Urothelium cell line (cell line): Measurements from ENCODE around the gene TAGLN2.
A peak's percentile ranks its signal among the peaks of the same experiment; 100 is the strongest.

ENCODE experiments used
- DNase-seq: peaks from one replicate; pipeline ENCODE4 v3.0.0; 2011; ENCODE audit warnings: low spot score, mixed read lengths
- FAIRE-seq: peaks from 2 replicates; lab custom pipeline; 2011; peaks lifted over from hg19 to GRCh38; lab: Jason Lieb, UNC

The TAGLN2 gene

DNA sequence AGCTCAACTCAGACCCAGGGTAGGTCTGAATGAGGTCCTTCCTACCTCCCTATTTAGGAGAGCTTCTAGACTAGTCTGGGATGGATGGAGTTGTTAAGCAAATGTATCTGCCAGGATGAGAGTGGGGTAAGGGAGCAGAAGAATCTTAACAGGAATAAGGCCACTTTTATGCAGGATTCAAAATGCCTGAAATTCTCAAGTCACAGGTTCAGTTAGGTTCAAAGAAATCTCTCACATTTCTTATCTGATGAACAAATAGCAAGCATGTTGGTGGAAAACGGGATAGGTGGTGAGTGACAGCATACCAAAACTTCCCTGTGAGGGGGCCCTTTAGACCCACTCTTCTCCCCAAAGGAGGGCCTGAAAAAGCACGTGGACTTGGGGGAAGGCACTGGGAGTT, 25.7 kb upstream of the TAGLN2 start:
- FAIRE-seq = no peak
- DNase-seq = no peak

DNA sequence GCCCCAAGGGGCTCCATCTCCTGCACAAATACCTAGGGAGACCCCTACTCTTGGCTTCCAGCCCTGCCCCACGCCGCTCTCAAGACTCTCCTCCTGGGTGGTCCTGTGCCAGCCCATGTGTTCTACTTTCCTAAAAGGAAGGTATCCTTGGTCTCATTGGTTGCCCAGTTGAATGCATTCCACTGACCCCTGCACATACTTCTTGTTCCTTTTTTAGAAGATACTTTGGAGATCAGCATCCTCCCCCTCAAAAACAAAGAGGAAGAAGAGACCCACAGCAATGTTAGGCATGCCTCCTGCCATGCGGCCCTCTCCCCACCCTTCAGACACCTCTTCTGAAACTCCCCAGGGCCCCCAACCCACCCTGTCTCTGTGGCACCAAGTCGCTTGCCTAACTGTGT, 24.7 kb upstream of the TAGLN2 start:
- FAIRE-seq (no peak), DNase-seq (no peak)

DNA sequence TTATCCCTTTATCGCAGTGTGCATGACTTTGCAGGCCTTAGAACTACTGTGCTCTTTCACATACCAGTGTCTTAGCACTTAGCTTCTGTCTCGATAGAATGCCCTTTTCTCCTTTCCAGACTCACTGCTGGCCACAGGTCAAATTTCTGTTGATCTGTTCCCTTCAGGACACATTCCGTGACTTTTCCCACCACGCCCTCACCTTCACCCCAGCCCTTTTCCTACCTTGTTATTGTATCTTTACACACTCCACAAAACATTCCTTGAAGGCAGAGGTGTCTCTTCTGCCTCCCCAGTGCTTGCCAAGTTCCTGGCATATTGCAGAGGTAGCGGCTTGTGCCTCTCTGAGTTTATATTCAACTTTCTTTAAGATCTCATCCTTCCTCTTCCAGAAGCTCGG, 23.8 kb upstream of the TAGLN2 start:
- DNase-seq (no peak), FAIRE-seq (no peak)

DNA sequence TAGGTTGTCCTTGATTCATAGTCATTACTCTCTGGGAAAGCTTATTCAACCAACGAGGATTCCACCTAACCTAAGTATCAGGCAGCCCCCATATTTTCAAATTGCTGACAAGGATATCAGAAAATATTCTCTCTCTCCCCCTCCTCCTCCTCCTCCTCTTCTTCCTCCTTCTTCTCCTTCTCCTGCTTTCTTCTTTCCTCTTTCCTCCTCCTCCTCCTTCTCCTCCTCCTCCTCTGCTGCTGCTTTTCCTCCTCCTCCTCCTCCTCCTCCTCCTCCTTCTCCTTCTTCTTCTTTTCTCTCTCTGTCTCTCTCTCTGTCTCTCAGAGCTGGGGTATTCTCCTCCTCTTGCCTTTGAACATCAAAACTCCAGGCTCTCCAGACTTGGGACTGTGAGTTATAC, 22.6 kb upstream of the TAGLN2 start:
- FAIRE-seq (no peak), DNase-seq (no peak)

DNA sequence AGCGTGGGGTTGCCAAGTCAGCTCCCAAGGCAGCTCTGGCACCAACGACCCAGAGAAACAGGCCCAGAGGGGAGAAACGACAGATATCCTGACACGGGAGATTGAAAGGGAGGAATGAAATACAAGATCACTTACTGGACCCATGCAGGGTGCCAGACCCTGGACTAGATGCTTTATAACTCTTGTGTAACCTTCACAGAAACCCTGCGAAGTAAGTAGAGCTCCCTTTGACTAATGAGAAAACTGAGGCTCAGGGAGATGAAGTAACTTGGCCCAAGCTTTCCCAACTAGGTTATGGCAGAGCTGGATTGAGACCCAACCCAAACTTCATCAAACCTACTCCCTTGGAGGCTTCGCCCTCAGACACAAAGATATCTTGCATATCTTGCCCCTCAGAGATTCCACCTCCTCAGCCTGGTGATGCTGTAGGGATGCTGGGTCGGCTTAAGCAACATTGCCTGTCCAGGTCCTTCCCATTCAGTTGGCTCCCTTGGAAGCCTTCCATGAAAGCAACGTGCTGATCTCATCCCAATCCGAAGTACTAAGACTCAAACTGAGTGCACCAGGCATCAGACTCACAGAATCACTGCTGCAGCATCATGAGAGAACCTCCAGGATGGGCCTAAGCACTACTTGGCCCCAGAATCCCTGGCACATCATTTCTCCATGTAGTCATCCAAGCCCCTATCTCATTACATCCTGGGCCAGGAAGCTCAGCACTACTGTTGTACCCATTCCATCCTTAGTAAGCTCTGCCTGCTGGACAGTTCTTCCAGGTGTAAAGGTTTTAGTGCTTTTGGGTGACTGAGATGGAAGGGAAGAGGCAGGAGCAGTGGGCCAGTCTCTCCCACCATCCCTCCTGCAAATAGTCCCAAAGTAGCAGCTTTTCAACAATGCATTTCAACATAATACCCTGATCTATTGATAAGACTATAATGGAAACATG, 21.2 kb upstream of the TAGLN2 start:
- DNase-seq (no peak), FAIRE-seq (no peak)

DNA sequence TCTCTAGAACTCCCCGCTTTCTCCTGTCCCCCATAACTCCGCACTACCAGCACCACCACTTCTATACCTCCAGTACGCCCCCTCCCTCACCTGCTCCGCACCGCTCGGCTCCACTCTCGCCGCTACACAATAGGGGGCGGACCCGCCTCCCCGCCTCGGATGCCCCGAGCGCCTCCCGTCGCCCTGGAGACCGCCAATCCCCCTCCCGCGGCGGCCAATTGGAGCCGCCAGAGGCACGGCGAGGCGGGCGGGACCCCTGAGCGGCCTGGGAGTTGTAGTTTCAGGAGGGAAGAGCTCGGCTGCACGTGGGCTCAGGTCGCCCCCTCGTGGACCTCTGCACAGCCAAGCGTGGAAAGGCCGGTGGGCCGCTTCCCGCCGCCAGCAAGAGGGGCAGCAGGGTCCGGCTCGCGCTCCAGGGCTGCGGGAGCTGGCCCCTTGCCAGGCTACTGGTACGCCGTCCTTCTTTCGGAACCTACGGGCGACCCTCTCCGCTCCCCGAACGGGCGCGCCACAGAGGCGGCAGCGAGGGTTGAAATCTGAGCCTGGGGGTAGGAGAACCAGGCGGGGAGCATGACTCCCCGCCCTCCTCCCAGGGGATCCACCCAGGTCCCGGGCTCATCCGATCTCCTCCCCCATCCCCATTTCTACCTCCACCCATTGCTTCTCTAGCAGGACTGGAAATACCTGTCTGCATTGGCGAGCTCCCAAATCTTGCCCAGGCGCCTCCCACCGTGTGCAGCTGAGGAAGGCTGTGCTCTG, 20.4 kb upstream of the TAGLN2 start, which contains the start of gene IGSF9:
TSS of gene IGSF9 (minus strand) at position 131 of the 759 bp plus-strand sequence. CDS start 2,159 bp downstream, outside the sequence.
- DNase-seq = peak; percentile 95
- FAIRE-seq = peak; percentile 83

DNA sequence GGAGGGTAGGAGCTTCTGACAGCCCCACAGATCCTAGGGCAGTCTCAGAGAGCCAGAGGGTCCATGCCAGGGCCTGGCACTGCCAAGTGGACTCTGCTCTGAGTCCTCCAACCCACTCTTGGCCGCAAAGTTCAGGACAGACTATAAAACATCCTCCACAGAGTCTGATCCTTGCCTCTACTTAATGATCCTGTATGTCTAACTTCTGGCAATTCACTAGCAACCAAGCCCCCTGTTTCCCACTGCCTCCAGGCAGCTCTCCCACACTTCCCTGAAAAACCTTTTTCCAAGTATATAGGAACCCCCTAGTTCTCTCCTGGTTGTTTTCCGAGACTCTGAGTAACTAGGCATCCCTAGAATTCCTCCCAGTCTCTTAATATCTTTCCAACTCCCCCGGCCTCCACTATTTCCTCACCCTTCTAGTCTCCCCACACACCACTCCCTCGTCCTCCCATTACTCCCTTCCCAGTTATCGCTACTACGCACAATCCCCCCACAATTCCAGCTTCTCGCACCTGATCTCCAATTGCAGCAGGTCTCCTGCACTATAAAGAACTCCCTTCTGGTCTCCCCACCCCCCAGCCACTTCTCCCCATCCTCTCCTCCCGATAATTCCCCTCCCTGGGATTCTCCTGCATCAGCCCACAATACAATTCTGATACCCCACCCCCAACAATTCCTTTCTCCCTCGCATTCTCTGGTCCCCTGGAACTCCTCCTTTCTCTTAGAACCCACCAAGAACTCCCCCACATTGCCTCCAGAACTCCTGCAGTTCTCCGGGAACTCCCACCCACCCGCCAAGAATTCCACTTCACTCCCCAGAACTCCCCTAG, 19.5 kb upstream of the TAGLN2 start:
- no peak for DNase-seq
- no peak for FAIRE-seq

DNA sequence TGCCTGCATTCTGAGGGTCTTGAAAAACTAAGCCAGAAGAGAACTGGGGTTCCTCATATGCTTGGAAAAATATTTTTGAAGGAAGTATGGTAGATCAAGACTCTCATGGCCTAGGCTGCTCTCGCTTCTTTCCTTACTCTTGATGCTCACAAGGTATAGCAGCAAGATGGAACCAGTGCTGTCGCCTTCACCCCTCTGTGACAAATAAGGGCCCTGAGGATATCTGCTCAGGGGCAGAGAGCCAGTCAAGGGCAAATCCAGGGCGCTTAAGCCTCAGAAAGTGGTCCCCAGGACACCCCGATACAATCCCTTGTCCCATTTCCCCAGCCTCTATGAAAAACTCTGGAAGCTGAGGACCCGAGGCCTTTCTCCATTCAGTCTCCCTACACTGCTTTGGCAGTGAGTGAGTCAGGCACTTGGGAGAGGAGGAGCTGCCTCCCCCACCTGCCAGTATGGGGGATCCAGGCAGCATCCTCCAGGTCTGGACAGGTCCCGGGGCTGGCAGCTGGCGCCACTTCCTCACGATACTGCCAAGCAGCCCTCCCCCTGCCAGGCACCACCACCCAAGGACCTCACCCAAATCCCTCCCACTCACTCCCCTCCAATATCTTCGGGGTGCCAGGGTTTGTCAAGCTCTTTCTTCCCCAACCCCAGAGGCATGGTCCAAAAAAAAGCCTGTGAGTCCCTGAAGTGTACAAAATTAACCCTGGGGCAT, 18.8 kb upstream of the TAGLN2 start:
- FAIRE-seq = no peak

DNA sequence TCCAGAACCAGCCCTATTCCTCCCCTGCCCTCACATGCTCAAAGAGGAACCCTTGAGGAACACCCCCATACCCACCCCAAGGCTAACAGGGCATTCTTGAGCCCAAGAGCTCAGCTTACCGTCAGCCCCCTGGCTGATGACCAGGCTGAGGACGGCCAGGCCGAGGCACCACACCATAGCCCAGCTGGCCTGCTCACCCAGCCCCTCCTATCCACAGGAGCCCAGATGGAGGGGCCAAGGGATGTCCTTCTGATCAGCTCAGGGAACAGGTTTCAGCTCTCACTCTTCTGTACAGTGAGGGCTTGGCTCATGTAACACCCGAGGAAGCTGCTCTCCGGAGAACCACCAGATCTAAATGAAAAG, 18.0 kb upstream of the TAGLN2 start:
- FAIRE-seq = no peak

More for the DNA sequence above, 18.8 kb upstream of the TAGLN2 start:
- no peak for DNase-seq

DNA sequence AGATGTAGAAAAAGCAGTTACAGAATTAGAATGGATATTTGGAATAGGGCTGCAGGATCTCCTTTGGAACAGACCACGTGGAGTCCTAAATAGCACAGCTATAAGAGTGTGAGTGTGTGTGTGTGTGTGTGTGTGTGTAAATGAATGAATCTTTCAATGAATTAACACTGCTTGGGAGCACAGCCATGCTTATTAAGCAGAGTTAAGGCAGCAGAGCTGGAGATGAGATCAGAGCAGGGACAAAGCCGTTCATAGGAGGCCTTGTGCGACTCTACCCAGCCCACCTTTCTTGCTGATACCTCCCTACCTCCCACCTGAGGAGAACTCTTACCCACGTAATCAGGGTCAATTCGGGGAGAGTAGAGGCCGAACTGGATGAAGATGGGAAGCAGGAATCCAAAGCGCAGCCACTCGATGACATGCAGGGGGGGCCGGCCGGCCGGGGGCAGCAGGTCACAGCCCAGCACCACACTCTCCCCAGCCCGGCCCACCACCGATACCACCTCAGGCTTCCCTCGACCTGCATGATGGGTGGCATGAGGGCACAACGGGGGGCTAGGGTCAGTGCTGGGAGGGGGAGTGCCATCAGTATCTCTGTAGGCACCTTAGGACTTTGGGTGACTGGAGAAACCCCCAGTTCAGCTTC, 17.4 kb upstream of the TAGLN2 start:
- FAIRE-seq (no peak), DNase-seq (no peak)

More for the DNA sequence above, 18.0 kb upstream of the TAGLN2 start:
- DNase-seq = no peak

DNA sequence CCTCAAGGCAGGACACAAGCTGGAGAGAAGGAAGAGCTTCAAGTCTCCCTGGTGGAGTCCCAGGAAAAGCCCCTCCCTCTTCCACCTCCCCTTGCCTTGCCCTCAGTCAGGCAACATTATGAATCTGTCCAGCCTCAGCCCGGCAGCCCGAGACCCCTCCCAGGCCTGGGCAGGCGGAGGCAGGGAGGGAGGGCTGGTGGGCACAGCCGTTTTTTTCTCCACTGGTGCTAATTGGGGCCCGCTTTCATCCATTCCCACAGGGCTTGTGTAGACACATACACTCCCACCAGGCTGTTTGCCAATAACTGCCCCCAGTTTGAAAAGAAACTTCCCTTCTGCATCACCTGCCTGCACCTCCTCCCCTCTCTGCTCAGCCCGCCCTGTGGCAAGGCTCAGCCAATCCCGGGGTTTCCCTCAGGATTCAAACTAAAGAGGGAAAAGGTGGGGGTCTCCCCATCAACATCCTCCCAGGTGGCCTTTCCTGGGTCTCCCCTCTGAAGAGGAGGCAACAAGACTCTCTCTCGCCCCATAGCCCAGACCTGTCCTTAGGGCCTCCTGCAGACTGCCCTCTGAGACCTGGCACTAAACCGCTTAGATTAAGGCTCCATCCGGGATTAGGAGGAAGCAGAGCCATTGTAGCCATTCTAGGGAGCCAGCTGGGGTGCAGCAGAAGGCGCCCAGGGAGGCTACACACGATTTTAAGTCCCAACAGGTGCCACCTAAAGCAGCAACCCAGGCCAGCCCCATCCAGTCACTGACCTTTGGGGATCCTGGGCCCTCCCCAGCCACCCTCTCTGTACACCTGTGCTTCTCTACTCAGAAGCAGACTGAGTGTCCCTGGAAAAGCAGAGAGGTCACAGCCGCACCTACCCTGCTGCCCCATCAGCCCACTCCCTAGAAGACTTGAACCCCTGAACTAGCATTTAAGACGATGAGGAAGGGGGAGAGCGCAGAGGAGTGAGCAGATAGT, 16.6 kb upstream of the TAGLN2 start:
- DNase-seq = no peak
- FAIRE-seq = no peak

DNA sequence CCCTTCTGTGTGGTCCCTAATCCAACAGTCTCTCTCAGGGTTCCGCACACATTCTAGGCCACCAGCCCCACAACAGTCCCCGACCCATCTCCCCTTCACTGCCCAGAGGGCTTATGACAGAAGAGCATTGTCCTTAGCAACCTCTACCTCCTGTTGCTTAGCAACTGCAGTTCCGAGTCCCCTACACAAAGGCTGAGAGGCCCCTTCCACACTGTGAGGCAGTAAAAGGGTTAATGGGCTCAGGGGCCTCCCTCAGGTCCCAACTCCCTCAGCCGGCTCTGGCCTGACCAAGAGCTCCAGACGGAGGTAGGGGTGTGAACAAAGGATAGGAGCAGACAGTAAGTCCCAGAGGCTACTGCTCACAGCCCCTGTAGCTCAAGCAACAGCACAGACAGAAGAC, 15.8 kb upstream of the TAGLN2 start:
- FAIRE-seq (no peak), DNase-seq (no peak)

DNA sequence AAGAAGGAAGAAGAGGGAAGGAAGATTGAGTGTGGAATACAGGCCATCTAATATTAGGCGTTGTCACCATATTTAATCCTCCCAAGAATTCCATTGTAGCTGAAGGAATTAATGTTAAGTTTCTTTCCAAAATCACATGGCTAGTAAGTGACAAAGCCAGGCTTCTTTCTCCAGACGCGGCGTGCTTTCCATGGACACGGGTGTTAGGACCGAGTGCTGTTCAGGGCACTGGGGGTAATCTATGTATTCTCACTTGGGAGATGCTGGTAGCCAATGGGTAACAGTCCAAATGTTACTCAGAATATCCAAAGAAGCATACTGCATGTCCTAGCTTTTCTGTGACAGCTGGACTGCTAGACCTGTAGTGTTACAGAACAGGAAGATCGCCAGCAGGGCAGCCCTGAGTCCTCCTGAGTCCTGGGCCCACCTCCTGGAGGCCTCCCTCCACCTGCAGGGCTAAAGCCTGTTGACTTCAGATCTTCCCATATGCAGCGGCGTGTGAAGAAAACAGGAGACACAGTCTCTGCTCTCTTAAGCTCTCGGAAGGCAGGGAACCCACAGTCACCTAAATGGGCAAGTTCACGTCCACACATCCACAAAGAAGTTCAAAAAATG, 14.8 kb upstream of the TAGLN2 start:
- DNase-seq = no peak
- no peak for FAIRE-seq

DNA sequence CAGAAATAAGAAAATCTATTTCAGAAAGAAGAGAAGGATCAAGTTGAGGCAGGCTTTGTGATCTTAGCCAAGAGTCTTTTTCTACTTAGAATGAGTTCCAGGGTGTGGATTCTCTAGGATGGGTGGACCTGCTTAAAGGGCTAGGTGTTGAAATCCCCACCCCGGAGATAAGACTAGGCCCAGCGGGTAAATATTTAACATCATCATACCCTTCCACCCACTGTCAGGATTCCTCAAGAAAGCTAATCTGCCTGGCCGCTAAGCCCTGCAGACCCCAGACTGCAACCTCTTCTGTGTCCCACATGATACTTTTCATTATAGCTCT, 14.3 kb upstream of the TAGLN2 start:
- no peak for DNase-seq
- FAIRE-seq = no peak

DNA sequence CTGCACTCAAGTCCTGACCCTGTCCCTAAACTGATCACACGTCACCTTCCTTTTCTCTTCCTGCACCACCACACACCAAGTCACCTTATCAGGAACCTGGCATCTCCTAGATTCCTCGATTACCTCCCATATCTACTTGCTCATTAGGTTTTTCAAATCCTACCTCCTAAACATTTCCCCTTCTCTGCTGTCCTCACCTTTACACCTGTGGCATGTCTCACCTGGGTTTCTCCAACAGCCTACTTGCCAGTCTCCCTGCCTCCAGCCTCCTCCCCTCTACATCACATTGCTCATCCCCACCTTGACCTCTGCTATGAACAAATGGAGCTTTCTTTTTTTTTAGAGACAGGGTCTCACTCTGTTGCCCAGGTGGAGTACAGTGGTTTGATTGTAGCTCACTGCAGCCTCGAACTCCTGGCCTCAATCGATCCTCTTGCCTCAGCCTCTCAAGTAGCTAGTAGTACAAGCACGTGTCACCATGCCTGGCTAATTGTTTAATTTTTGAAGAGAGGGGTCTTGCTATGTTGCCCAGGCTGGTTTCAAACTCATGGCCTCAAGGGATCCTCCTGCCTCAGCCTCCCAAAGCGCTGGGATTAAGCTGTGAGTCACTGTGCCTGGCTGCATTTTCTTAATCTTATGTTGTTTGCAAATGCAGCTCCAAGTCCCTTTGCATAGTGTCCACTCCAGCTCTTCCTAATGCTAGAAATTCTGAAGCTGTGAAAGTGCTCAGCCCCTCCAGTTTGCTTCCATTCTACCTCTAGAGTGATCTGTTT, 13.8 kb upstream of the TAGLN2 start:
- FAIRE-seq (no peak), DNase-seq (no peak)

DNA sequence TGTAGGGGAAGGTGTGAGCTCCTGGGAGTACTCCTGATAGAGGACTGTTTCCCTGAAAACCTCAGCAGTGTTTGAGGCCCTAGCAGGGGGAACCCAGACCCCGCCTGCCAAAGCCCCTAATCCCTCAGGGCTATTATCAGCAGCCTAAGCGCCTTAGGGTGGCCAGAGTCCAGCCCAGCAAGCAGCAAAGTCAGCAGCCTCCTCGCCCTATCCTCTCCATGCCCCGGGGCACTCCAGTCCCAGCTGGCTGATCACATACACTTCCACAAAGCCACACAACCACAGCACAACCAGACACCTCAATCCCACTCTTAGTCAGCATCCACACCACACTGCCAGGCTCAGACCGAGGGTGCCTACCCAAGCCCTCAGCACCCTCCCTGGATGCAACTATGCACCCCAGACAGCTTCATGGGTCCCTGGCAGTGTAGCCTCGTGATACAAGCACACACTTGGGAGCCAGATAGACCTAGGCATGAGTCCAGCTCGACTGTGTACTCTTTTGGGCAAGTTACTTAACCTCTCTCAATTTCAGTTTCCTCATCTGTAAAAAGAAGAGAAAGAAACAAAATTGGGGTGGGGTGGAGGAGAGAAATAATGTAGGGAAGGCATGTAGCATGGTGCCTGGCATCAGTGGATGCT, 13.0 kb upstream of the TAGLN2 start:
- DNase-seq = no peak
- no peak for FAIRE-seq

DNA sequence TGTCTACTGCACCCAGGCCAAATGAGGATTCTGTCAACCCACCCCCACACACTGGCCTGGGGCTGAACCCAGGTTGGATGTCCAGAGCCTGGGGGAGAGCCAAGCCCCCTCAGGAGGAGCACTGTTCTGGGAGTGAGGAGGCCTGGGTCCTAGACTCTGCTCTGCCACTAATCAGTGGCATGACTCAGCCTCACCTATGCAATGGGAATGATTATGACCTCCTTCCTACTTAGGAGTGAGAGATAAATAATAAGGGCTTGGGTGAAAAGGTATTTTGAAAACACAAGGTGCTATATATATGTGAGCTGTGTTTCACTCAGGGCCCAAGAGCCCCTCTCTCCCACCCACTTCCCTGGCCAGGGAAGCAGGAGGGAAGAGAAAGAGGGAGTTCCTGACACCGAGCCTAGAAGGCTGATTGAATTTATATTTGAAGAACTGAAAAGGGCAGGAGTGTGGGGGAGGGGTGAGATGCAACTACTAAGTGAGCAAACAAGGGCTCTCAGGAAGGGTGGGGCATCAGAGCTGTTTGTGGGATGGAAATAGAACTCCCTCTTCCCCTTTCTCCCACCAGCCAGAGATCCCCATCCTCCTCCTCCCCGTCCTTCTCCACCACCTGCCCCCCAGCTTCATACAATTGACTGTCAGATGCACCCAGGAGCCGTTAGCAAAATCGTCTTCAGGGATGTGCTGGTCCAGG, 11.9 kb upstream of the TAGLN2 start:
- DNase-seq (no peak), FAIRE-seq (no peak)
